GM12878 (cell line): ENCODE measurements around the gene OSBPL3.

Experiments used
- CHD4 ChIP-seq: fragments of 200-600 bp; sonication (generic); IDR thresholded peaks from 2 replicates; pipeline ENCODE4 v1.6.1; 2016; ENCODE audit warnings: mild to moderate bottlenecking
- CUX1 ChIP-seq: IDR thresholded peaks from 2 replicates; pipeline ENCODE4 v1.6.1; 2012; ENCODE audit warnings: improper control_type of control experiment, low read depth, low read length; ENCODE audit not compliant: insufficient replicate concordance
- IKZF1 ChIP-seq: fragments of 450-650 bp; conservative IDR thresholded peaks from 2 replicates; pipeline ENCODE4 v1.6.1; 2017; ENCODE audit warnings: antibody characterized with exemption, mild to moderate bottlenecking
- MXI1 ChIP-seq: fragments of 150-350 bp; IDR thresholded peaks from 2 replicates; pipeline ENCODE4 v1.6.1; 2011; ENCODE audit warnings: low read depth, mild to moderate bottlenecking, inconsistent platforms, low read length, improper control_type of control experiment
- NFXL1 ChIP-seq: fragments of 450-650 bp; IDR thresholded peaks from 2 replicates; pipeline ENCODE4 v1.6.1; 2017; ENCODE audit warnings: antibody characterized with exemption, mild to moderate bottlenecking, borderline replicate concordance
- PKNOX1 ChIP-seq: fragments of 450-650 bp; IDR thresholded peaks from 2 replicates; pipeline ENCODE4 v1.6.1; 2016; ENCODE audit warnings: mild to moderate bottlenecking
- POLR2A ChIP-seq: IDR thresholded peaks from 2 replicates; pipeline ENCODE4 v1.6.1; 2011; ENCODE audit warnings: low read depth, mild to moderate bottlenecking, low read length
- PRDM15 ChIP-seq: fragments of 450-650 bp; formaldehyde crosslinking; IDR thresholded peaks from 2 replicates; pipeline ENCODE4 v1.4.0; 2020; ENCODE audit warnings: mild to moderate bottlenecking, moderate library complexity
- SMC3 ChIP-seq: IDR thresholded peaks from 2 replicates; pipeline ENCODE4 v1.6.1; 2011; ENCODE audit warnings: low read length, improper control_type of control experiment, borderline replicate concordance
- SREBF2 ChIP-seq: IDR thresholded peaks from 2 replicates; pipeline ENCODE4 v1.6.1; 2012; ENCODE audit warnings: mild to moderate bottlenecking, low read length
- TF ChIP-seq, protein P1 (sequence below), 3 experiments: IDR thresholded peaks in 2 of 3; conservative IDR thresholded peaks in 1 of 3; 2 replicates each; pipeline ENCODE4 v1.5.1; 2011; ENCODE audit warnings: low read depth in 3 of 3, low read length in 3 of 3, mild to moderate bottlenecking in 3 of 3, control low read depth in 2 of 3, moderate library complexity in 2 of 3, inconsistent platforms in 1 of 3, mixed read lengths in 1 of 3; ENCODE audit not compliant: control insufficient read depth in 2 of 3, insufficient read depth in 1 of 3; ENCODE audit errors: extremely low read depth in 1 of 3

- TF ChIP-seq SREBF2 = no peak
- TF ChIP-seq CUX1 = no peak
- TF ChIP-seq, protein P1, sequence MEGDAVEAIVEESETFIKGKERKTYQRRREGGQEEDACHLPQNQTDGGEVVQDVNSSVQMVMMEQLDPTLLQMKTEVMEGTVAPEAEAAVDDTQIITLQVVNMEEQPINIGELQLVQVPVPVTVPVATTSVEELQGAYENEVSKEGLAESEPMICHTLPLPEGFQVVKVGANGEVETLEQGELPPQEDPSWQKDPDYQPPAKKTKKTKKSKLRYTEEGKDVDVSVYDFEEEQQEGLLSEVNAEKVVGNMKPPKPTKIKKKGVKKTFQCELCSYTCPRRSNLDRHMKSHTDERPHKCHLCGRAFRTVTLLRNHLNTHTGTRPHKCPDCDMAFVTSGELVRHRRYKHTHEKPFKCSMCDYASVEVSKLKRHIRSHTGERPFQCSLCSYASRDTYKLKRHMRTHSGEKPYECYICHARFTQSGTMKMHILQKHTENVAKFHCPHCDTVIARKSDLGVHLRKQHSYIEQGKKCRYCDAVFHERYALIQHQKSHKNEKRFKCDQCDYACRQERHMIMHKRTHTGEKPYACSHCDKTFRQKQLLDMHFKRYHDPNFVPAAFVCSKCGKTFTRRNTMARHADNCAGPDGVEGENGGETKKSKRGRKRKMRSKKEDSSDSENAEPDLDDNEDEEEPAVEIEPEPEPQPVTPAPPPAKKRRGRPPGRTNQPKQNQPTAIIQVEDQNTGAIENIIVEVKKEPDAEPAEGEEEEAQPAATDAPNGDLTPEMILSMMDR (IDR thresholded peaks at IDR 0.05 in 2 of 3, conservative IDR thresholded peaks at IDR 0.05 in 1 of 3; ENCODE audit: control insufficient read depth in 2 of 3, extremely low read depth in 1 of 3, insufficient read depth in 1 of 3, low read depth in 3 of 3, low read length in 3 of 3) = no peak
- TF ChIP-seq MXI1 = no peak
- no peak for TF ChIP-seq IKZF1
- TF ChIP-seq PKNOX1 = no peak
- TF ChIP-seq PRDM15 (CRISPR knock-in tag) = no peak
- TF ChIP-seq POLR2A = no peak
- no peak for TF ChIP-seq CHD4
- TF ChIP-seq NFXL1 = no peak
- no peak for TF ChIP-seq SMC3
Observed at GRCh38 chr7:24840563-24840962, 139.4 kb downstream of the OSBPL3 start.
